Left forelimb (tissue), 1 donor: ENCODE measurements around the gene GPN3.
"Not testable (repeated sequence)": the region's sequence is repeated elsewhere in the genome, so short reads cannot be mapped to it uniquely, and the experiment has no call there.

ENCODE experiments used
- DNase-seq: peaks from one replicate; pipeline ENCODE4 v3.0.0-alpha.2; 2018; ENCODE audit warnings: low spot score

Gene GPN3

GRCh38 chr12:110468214-110469048, at the start of gene GPN3, which contains the start of gene FAM216A:
Gene GPN3, minus strand, starts transcription at chr12:110468257. Its CDS starts 54 bp downstream, at chr12:110468203.
Gene FAM216A, plus strand, starts transcription at chr12:110468845. Its CDS starts 31 bp downstream, at chr12:110468876.
- peak; percentile 98 for DNase-seq

- no peak for DNase-seq
Observed at GRCh38 chr12:110516995-110517394, 48.9 kb upstream of the GPN3 start.

GRCh38 chr12:110514363-110514762, 46.3 kb upstream of the GPN3 start:
- no peak for DNase-seq

- DNase-seq = no peak
Observed at GRCh38 chr12:110513842-110514241, 45.8 kb upstream of the GPN3 start.

GRCh38 chr12:110508071-110508586, 40.1 kb upstream of the GPN3 start:
- no peak for DNase-seq

- DNase-seq = no peak
Observed at GRCh38 chr12:110505332-110505731, 37.3 kb upstream of the GPN3 start.

- no peak for DNase-seq
Observed at GRCh38 chr12:110503432-110503831, 35.4 kb upstream of the GPN3 start.

GRCh38 chr12:110501752-110502738, 34.0 kb upstream of the GPN3 start, which contains the start of the genes RAD9B and VPS29:
Gene RAD9B, plus strand, starts transcription at chr12:110502331. Its CDS starts 7 bp downstream, at chr12:110502338.
Gene VPS29, minus strand, starts transcription at chr12:110502111. Its CDS starts 60 bp downstream, at chr12:110502051.
- DNase-seq = peak; percentile 99

GRCh38 chr12:110501399-110501751, 33.3 kb upstream of the GPN3 start:
- no peak for DNase-seq

GRCh38 chr12:110498984-110499706, 31.1 kb upstream of the GPN3 start:
- no peak for DNase-seq

GRCh38 chr12:110475426-110475825, 7.4 kb upstream of the GPN3 start:
- no peak for DNase-seq

- DNase-seq = no peak
Observed at GRCh38 chr12:110467847-110468213, 227 bp downstream of the GPN3 start.

GRCh38 chr12:110466791-110467190, 1.3 kb downstream of the GPN3 start:
- no peak for DNase-seq

- not testable (repeated sequence) for DNase-seq
Observed at GRCh38 chr12:110465765-110466164, 2.3 kb downstream of the GPN3 start.

GRCh38 chr12:110465024-110465423, 3.0 kb downstream of the GPN3 start:
- DNase-seq = no peak

- DNase-seq = not testable (repeated sequence)
Observed at GRCh38 chr12:110461189-110461588, 6.9 kb downstream of the GPN3 start.

GRCh38 chr12:110458756-110459155, 9.3 kb downstream of the GPN3 start:
- no peak for DNase-seq

- DNase-seq = no peak
Observed at GRCh38 chr12:110453569-110454296, 14.3 kb downstream of the GPN3 start.

GRCh38 chr12:110451263-110451662, 16.8 kb downstream of the GPN3 start:
- DNase-seq = no peak

- DNase-seq = peak; percentile 96
Observed at GRCh38 chr12:110449799-110450497, 18.1 kb downstream of the GPN3 start, which contains the start of gene ARPC3. Gene ARPC3, minus strand, starts transcription at chr12:110450337. Its CDS starts 77 bp downstream, at chr12:110450260.
